ENCODE data around the gene MCF2L2.
A peak's percentile ranks its signal among the peaks of the same experiment; 100 is the strongest.
"Not testable (repeated sequence)": the region's sequence is repeated elsewhere in the genome, so short reads cannot be mapped to it uniquely, and the experiment has no call there.

MCF2L2 gene

GRCh38 chr3:183262875-183263378 lies 165.5 kb downstream of the MCF2L2 start:
- DNase-seq, result no peak

DNA sequence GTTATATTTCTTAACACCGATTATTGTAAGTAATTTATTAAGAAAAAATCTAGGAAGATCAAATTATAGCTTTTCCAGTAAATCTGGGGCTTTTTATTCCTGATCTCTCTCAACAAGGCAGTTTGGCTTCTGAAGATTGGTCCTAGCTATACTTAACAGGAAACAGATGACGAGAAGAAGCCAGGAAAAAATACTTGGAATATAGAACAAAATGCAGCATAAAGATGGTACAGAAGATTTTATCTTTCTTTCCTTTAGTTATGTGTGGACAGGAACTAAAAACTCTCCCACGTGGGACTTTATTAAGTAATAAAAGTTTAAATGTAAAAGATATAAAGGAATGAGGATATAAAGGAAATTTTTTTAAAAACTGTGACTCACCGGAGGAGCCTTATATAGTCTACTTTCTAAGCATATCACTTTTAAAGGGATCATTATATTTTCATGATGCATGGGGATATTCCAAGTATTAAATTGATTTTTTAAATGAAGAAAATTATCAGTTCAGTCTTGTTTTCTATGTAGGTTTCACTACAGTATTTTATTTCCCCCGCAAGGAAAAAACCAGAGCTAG lies 167.2 kb downstream of the MCF2L2 start:
- DNase-seq, result no peak

DNA sequence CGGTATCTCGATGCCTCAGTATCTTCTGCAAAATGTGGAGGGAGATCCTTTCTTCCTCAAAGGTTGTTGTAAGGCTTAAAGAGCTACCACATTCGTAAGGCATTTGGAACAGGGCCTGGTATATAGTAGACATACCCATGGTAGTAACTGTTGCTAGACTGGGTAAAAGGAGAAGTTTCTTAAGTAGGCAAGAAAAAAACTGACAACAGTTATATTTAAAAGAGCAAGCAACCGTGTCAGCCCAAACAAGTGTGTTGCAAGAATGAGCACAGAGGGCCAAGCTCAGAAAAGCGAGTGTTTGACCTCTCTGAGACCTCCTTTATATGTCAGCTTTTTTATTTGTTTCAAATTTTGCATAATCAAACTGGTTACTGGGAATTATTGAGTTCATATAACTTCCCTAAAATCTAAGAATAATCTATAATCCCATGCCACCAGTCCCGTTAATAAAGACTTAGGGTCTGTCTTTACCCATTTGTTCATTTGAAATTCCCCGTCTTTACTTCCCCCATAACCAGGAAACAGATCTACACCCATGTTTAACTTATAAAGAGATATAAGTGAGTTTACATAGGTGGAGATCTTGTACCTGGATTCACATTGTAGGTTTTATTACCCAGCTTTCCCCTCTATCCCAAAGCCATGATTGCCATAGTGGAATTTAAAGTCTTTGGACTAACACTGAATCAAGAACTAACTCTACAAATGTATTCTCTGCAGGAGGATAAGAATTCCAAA lies 168.1 kb downstream of the MCF2L2 start:
- DNase-seq, result no peak

GRCh38 chr3:183259621-183260020 lies 168.8 kb downstream of the MCF2L2 start:
- DNase-seq, result no peak

GRCh38 chr3:183259087-183259486 lies 169.3 kb downstream of the MCF2L2 start:
- no peak for DNase-seq

- DNase-seq, result no peak
These were observed 173.1 kb downstream of the MCF2L2 start for GRCh38 chr3:183255348-183255730.

DNA sequence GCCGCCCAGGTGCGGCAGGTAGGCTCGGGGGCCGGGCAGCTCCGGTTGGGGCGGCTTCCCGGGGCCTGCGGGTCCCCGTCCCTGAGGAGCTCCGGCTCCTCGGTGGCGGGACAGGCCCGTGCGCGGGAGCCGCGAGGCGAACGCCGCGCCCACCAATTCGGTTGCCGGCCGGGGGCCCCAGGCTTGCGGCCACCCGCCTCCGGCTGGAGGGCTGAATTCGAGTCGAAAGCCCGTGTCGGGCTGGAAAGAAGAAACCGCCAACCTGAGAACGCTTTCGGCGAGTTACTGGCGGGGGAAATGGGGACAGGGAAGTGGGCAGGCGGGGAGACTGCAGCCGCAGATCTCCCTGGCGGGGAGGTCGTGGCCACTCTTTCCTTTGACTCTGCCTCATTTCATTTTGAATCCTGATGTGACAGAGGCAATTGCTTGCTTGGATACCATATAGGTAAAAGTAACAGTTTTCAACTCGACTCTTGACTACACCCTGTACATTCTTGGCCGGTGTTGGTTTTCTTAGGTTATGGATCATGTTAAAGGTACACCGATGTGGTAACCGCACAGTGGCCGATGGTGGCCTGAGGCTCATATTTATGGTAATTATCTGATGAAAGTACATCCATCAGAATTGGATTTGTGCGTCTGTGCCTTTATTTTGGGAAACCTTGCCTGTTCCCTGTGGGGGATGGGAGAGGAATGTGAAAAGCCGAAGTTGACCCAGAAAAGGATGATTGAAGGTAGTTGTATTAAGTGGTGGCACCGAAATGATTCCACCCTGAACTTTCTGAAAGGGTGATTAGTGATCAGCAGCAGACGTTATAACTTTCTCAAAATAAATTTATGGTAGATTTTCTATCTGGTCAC lies 173.7 kb downstream of the MCF2L2 start:
- peak; percentile 4 for DNase-seq

DNA sequence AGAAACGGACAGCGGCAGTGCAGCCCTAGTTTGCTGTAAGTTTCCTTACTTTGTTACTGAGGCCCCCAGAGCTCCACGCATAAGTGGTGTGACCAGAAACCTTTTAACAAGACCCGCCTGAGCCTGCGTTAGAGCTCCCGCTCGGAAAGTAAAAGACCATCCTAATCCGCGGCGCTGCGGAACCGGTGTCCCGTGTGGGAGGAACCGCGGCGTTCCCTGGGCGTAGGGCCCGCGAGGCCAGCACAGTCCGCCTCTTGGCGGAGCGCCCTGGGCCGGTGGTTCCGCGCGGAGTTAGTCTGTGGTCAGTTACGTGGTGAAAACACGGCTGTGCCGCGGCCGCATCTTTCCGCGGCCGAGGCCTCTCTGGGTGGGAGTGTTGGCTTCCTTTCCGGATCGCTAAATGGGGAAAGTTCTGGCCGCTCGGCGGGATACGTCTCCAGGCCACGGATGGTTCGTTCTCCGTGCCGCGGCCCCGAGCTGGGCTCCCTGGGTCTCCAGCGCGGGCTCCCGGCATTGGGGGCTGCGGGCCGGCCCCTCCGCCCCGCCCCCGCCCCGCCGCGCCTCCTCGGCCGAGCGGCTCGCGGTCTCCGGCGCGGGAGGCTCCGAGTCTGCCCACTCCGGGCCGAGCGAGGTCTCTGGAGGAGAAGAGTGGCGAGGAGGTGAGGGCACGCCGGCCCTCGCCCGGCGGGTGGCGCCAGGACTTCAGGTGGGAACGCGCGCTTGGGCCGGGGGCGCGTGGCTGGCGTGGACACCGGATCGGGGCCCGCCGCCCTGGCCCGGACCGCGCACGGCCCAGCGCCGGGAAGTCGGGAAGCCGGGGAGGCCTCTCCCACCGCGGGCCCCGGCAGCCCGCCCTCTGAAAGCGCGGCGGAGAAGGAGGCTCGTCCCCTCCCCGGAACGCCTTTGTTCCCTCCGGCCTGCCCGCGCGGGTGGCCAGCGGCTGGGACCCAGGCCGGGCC lies 174.6 kb downstream of the MCF2L2 start:
- DNase-seq, result peak; percentile 27

- DNase-seq, result peak; percentile 22
These were observed 175.4 kb downstream of the MCF2L2 start, which contains the start of gene B3GNT5 for GRCh38 chr3:183252973-183253527. TSS of gene B3GNT5 (plus strand) at chr3:183253253. CDS start at chr3:183269799, 16,546 bp downstream.

GRCh38 chr3:183252118-183252782 lies 176.2 kb downstream of the MCF2L2 start:
- DNase-seq, result no peak

DNA sequence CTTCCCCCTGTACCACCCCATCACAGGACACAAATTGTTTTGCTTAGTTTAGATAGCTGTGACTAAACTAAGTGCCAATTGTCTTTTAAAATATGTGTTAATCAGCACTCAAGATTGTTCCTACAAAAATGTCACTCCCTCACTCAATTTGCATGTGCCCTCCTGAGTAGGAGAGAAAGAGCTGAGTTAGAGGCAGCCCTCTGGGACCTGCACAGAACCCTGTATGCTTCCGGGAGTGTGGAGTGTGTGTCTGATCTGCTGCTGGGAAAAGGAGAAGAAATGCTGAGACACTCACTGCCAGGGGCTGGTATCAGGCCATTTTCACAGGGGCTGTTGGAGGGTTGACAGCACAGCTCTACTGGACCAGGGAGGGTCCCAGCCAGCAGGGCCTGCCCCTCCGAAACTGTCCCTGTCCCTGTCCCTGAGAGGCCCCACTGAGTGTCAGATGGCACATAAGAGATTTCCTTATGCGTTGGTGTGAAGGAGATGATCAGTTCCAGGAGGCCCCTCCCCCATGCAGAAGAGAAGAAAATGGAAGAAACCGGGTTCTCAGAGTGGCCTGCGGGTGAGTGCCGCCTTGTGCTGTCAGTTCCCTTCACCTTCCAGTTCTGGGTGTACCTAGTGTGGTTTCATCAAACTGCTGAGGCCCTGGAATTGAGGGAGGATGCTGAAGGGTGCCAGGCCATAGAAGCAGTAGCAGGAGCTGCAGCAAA lies 179.3 kb downstream of the MCF2L2 start:
- no peak for DNase-seq

- no peak for DNase-seq
These were observed 181.3 kb downstream of the MCF2L2 start for GRCh38 chr3:183247011-183247589.

DNA sequence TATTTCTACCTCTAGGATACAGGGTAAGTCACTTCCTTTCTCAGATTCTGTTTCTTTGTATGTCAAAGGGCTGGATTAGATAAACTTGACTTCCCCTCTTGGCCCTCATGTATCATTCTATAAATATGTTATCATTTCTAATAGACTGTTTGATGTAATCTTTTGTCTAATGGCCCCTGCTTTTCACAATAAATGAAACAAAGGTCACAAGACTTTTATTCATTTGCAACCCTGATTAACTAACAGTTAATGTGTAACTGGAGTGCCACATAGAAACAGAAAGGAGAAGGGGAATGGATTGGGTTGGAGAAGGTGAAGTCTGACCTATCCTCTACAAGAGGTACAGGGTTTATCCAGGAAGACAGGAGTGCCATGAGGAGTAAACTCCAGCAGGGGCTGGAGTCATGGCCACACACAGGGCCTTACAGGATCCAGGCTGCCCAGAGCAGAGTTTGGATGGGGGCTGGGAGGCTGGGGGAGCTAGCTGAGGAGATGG lies 183.4 kb downstream of the MCF2L2 start:
- DNase-seq, result no peak

GRCh38 chr3:183244219-183244618 lies 184.2 kb downstream of the MCF2L2 start:
- DNase-seq, result no peak

GRCh38 chr3:183242431-183242830 lies 186.0 kb downstream of the MCF2L2 start:
- no peak for DNase-seq

DNA sequence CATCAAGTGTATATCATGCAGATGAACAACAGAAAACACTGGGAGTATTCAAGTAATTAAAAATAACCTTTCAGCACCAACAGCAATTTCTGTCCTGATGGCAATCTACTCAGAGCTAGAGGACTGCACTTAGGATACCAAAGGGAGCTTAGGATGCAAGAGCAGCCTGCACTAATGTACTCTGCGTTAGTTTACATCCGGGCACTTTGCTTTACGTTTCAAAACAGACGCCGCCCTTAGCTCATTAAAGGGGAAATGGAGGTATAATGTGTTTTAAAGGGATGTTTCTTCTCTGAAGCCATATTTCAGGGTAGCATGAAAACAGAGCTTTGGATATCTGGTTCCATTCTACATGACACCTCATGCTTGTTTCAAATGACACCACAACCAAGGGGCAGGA lies 189.4 kb downstream of the MCF2L2 start:
- no peak for DNase-seq

- no peak for DNase-seq
These were observed 194.5 kb downstream of the MCF2L2 start for GRCh38 chr3:183233966-183234365.

- DNase-seq, result no peak
These were observed 197.6 kb downstream of the MCF2L2 start for GRCh38 chr3:183230826-183231225.

- DNase-seq, result not testable (repeated sequence)
These were observed 198.2 kb downstream of the MCF2L2 start for GRCh38 chr3:183230251-183230650.

- no peak for DNase-seq
These were observed 199.2 kb downstream of the MCF2L2 start for GRCh38 chr3:183229178-183229577.

Measured in CD4-positive, alpha-beta T cell treated with Interleukin-10 for 1 hour (primary cell).